Liver (tissue), 9 donors: ENCODE results near the gene CCDC137. TPM values are rescaled to one million over a fixed set of nuclear protein-coding genes. Genes with fewer than 3 reads are reported as not detected.

Experiments used
- DNase-seq: peaks from one replicate; pipeline ENCODE4 v3.0.0-alpha.2; 2017; ENCODE audit warnings: low spot score
- H3K27ac ChIP-seq, 2 donors: one replicate each; pipeline ENCODE4 v1.7.0; 2013; ENCODE audit warnings: inconsistent platforms in 2 of 2, low read length in 2 of 2, control low read depth in 1 of 2, low read depth in 1 of 2, mild to moderate bottlenecking in 1 of 2
- H3K27me3 ChIP-seq, 4 donors: one replicate each; pipeline versions ENCODE4 v1.6.1 to v1.7.0; 2013; ENCODE audit warnings: low read length in 3 of 4, inconsistent platforms in 1 of 4, mild to moderate bottlenecking in 1 of 4, moderate library complexity in 1 of 4; ENCODE audit not compliant: control insufficient read depth in 4 of 4, insufficient read depth in 4 of 4
- H3K36me3 ChIP-seq, 4 donors: one replicate each; pipeline versions ENCODE4 v1.6.1 to v1.7.0; 2013; ENCODE audit warnings: low read length in 3 of 4, mild to moderate bottlenecking in 3 of 4, low read depth in 1 of 4, moderate library complexity in 1 of 4; ENCODE audit not compliant: control insufficient read depth in 4 of 4, insufficient read depth in 3 of 4
- H3K4me1 ChIP-seq, 4 donors: one replicate each; pipeline versions ENCODE4 v1.6.1 to v1.7.0; 2013; ENCODE audit warnings: low read length in 3 of 4, mild to moderate bottlenecking in 3 of 4, moderate library complexity in 1 of 4; ENCODE audit not compliant: control insufficient read depth in 4 of 4, insufficient read depth in 4 of 4
- H3K4me3 ChIP-seq, 3 donors: one replicate each; pipeline versions ENCODE4 v1.6.1 to v1.7.0; 2013; ENCODE audit warnings: low read length in 3 of 3, control low read depth in 1 of 3, low read depth in 1 of 3, mild to moderate bottlenecking in 1 of 3
- H3K9ac ChIP-seq, 2 donors: one replicate each; pipeline ENCODE4 v1.7.0; 2013; ENCODE audit warnings: low read length in 2 of 2, mild to moderate bottlenecking in 2 of 2, moderate library complexity in 2 of 2, control low read depth in 1 of 2, low read depth in 1 of 2
- H3K9me3 ChIP-seq, 4 donors: one replicate each; pipeline versions ENCODE4 v1.6.1 to v1.7.0; 2013; ENCODE audit warnings: low read length in 3 of 4; ENCODE audit not compliant: control insufficient read depth in 4 of 4
- EGR1 ChIP-seq, 2 donors: IDR thresholded peaks; 2 replicates each; pipeline ENCODE4 v1.6.1; 2016 to 2018; ENCODE audit warnings: antibody characterized with exemption in 2 of 2, low read depth in 2 of 2
- FOXA1 ChIP-seq: IDR thresholded peaks from 2 replicates; pipeline ENCODE4 v1.6.1; 2016; ENCODE audit warnings: antibody characterized with exemption
- FOXA2 ChIP-seq: IDR thresholded peaks from 2 replicates; pipeline ENCODE4 v1.6.1; 2016; ENCODE audit warnings: antibody characterized with exemption
- HNF4A ChIP-seq, 2 donors: conservative IDR thresholded peaks; 2 replicates each; pipeline ENCODE4 v1.6.1; 2016; ENCODE audit warnings: antibody characterized with exemption in 2 of 2, mild to moderate bottlenecking in 2 of 2
- HNF4G ChIP-seq: IDR thresholded peaks from 2 replicates; pipeline ENCODE4 v1.6.1; 2016; ENCODE audit warnings: antibody characterized with exemption
- JUND ChIP-seq, 2 donors: IDR thresholded peaks; 2 replicates each; pipeline ENCODE4 v1.6.1; 2016; ENCODE audit warnings: antibody characterized with exemption in 2 of 2
- NR2F2 ChIP-seq: IDR thresholded peaks from 2 replicates; pipeline ENCODE4 v1.6.1; 2016; ENCODE audit warnings: antibody characterized with exemption
- RAD21 ChIP-seq, 2 donors: IDR thresholded peaks; 2 replicates each; pipeline ENCODE4 v1.6.1; 2016; ENCODE audit warnings: antibody characterized with exemption in 2 of 2, mild to moderate bottlenecking in 2 of 2
- RXRA ChIP-seq, 2 donors: IDR thresholded peaks; 2 replicates each; pipeline ENCODE4 v1.6.1; 2017 to 2018; ENCODE audit warnings: antibody characterized with exemption in 2 of 2, mild to moderate bottlenecking in 1 of 2
- SP1 ChIP-seq: IDR thresholded peaks from 2 replicates; pipeline ENCODE4 v1.6.1; 2018; ENCODE audit warnings: antibody characterized with exemption, mild to moderate bottlenecking
- TAF1 ChIP-seq: conservative IDR thresholded peaks from 2 replicates; pipeline ENCODE4 v1.6.1; 2016; ENCODE audit warnings: antibody characterized with exemption, mild to moderate bottlenecking
- YY1 ChIP-seq: IDR thresholded peaks from 2 replicates; pipeline ENCODE4 v1.6.1; 2016; ENCODE audit warnings: antibody characterized with exemption, mild to moderate bottlenecking
- ZBTB33 ChIP-seq: IDR thresholded peaks from 2 replicates; pipeline ENCODE4 v1.6.1; 2016; ENCODE audit warnings: antibody characterized with exemption
- WGBS: extraction: QIAGEN DNeasy Blood & Tissue Kit; methylation state at CpG from one replicate; pipeline ENCODE4 v1.1.7; 2013; 5-methylcytosine and 5-hydroxymethylcytosine counted together
- polyA plus RNA-seq, 2 donors: library from polyadenylated mRNA; stranded (reverse) in 1 of 2; unstranded in 1 of 2; fragments of 200-250 nt in 1 of 2; fragments of >200 nt in 1 of 2; fragmentation: Nextera tagmentation in 1 of 2; extraction: Ambion mirVana in 1 of 2; gene quantifications; one replicate each; pipeline versions ENCODE4 v1.2.1 to v1.2.3, GENCODE V29; 2013 to 2015
- total RNA-seq, 2 donors: library from RNA; depleted of rRNA; stranded (reverse); fragments of >200 nt; gene quantifications; one replicate each; pipeline ENCODE4 v1.2.3, GENCODE V29; 2014
- TF ChIP-seq, protein P1 (sequence below): IDR thresholded peaks from 2 replicates; pipeline ENCODE4 v1.6.1; 2016; ENCODE audit warnings: antibody characterized with exemption, mild to moderate bottlenecking
- TF ChIP-seq, protein P2 (sequence below): fragments of 150-350 bp; IDR thresholded peaks from 2 replicates; pipeline ENCODE4 v1.5.1; 2017; ENCODE audit warnings: improper control_type of control experiment, low read depth, low read length; ENCODE audit not compliant: missing input control
- TF ChIP-seq, protein P3 (sequence below): IDR thresholded peaks from 2 replicates; pipeline ENCODE4 v1.6.1; 2016; ENCODE audit warnings: antibody characterized with exemption
- donor health status: healthy.
- donor health status: healthy.
- donor health status: healthy.
- donor health status: healthy.
- donor health status: healthy.

The CCDC137 gene
- total and polyA plus RNA-seq, 4 donors, result 4.3 to 6.9 (median 5.2) TPM

- Histone ChIP-seq H3K36me3 (peaks cover 0 to 7% (median 4%) of the 10 kb centered on the region in 4 donors), H3K9me3 (no peaks in the 10 kb centered on the region), H3K27ac (peak overlapping the region; percentile 72 to 79), H3K4me1 (peaks cover 18 to 58% (median 41%) of the 10 kb centered on the region in 4 donors), H3K9ac (peak overlapping the region in 1 of 2 donors; percentile 41), H3K4me3 (peak overlapping the region; percentile 18 to 85 (median 73)), H3K27me3 (no peaks in the 10 kb centered on the region)
- no peak for DNase-seq
- WGBS, result 80% methylated on average over 39 of the region's 39 CpGs
- TF ChIP-seq RAD21 (IDR thresholded peaks at IDR 0.05) (no peak), TAF1 (no peak), RXRA (IDR thresholded peaks at IDR 0.05) (no peak), NR2F2 (no peak), EGR1 (IDR thresholded peaks at IDR 0.05; ENCODE audit: low read depth in 2 of 2) (no peak), FOXA1 (no peak), HNF4G (no peak), YY1 (no peak), HNF4A (conservative IDR thresholded peaks at IDR 0.05) (no peak), JUND (IDR thresholded peaks at IDR 0.05) (no peak), ZBTB33 (no peak), SP1 (no peak), FOXA2 (no peak)
- TF ChIP-seq, protein P1, sequence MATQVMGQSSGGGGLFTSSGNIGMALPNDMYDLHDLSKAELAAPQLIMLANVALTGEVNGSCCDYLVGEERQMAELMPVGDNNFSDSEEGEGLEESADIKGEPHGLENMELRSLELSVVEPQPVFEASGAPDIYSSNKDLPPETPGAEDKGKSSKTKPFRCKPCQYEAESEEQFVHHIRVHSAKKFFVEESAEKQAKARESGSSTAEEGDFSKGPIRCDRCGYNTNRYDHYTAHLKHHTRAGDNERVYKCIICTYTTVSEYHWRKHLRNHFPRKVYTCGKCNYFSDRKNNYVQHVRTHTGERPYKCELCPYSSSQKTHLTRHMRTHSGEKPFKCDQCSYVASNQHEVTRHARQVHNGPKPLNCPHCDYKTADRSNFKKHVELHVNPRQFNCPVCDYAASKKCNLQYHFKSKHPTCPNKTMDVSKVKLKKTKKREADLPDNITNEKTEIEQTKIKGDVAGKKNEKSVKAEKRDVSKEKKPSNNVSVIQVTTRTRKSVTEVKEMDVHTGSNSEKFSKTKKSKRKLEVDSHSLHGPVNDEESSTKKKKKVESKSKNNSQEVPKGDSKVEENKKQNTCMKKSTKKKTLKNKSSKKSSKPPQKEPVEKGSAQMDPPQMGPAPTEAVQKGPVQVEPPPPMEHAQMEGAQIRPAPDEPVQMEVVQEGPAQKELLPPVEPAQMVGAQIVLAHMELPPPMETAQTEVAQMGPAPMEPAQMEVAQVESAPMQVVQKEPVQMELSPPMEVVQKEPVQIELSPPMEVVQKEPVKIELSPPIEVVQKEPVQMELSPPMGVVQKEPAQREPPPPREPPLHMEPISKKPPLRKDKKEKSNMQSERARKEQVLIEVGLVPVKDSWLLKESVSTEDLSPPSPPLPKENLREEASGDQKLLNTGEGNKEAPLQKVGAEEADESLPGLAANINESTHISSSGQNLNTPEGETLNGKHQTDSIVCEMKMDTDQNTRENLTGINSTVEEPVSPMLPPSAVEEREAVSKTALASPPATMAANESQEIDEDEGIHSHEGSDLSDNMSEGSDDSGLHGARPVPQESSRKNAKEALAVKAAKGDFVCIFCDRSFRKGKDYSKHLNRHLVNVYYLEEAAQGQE, result no peak
- TF ChIP-seq, protein P2, sequence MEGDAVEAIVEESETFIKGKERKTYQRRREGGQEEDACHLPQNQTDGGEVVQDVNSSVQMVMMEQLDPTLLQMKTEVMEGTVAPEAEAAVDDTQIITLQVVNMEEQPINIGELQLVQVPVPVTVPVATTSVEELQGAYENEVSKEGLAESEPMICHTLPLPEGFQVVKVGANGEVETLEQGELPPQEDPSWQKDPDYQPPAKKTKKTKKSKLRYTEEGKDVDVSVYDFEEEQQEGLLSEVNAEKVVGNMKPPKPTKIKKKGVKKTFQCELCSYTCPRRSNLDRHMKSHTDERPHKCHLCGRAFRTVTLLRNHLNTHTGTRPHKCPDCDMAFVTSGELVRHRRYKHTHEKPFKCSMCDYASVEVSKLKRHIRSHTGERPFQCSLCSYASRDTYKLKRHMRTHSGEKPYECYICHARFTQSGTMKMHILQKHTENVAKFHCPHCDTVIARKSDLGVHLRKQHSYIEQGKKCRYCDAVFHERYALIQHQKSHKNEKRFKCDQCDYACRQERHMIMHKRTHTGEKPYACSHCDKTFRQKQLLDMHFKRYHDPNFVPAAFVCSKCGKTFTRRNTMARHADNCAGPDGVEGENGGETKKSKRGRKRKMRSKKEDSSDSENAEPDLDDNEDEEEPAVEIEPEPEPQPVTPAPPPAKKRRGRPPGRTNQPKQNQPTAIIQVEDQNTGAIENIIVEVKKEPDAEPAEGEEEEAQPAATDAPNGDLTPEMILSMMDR, result no peak
- TF ChIP-seq, protein P3, sequence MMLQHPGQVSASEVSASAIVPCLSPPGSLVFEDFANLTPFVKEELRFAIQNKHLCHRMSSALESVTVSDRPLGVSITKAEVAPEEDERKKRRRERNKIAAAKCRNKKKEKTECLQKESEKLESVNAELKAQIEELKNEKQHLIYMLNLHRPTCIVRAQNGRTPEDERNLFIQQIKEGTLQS, result no peak
These were observed 48.0 kb downstream of the CCDC137 start for GRCh38 chr17:81714412-81715106.
